HG02885 (cell line): ENCODE data around the gene KCNIP4.

Source experiments
- ATAC-seq: cut with Tn5 transposase; IDR thresholded peaks from one replicate; pipeline ENCODE4 v1.9.1; 2021; ENCODE audit warnings: mild to moderate bottlenecking; ENCODE audit not compliant: unreplicated experiment, poor library complexity

KCNIP4 gene

GRCh38 chr4:21710179-21710835, 238.3 kb downstream of the KCNIP4 start:
- no peak for ATAC-seq

DNA sequence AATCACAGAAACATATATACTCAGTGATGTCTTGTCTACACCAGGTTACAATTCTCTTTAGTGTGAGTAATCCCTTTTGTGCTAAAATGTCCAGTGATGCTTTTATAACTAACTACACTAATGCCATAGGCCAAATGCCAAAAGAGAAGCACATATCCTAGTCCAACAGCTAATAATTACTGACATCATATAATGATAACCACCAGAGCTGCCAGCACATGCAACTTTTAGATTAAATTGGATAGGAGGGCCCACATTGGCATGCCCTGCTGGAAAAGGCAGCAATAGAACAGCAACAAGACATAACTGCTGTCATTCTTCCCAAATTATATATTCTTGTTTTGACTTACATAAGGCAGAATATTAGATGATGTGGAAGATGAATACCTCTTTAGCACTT, 238.8 kb downstream of the KCNIP4 start:
- ATAC-seq, result no peak

DNA sequence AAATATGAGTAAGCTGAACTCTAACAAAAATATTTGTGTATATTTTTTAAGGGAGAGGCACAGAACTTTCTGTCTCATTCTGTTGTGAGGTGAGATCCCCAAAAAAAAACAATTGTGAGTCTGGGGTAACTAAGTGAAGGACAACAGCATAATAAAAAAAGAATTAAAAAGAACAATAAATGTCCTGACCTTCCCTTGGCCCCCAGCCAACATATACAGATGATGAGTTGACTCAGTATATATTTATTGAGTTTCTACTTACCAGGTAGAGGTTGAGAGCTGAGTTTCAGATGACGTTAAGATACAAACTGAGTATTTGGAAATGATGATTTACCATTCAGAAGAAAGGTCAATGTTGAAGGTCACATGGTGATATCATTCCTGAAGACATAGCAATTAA, 239.5 kb downstream of the KCNIP4 start:
- no peak for ATAC-seq

DNA sequence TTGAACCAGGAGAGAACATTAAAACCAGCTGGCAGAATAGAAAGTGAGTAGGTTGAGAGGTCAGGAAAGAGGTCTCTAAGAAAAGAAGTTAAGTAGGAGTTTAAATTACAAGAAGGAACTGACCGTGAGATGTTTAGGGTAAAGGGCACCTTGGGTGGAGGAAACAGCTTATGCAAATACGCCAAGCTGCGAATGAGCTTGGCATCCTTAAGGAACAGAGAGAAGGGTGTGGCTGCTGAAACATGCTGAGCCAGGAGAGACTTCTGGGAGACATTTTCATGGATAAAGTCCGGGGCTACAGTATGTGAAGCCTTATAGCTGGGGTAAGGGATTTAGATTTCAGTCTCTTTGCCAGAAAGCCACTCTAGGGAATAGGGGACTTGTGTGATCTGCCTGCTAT, 249.1 kb downstream of the KCNIP4 start:
- ATAC-seq, result no peak

DNA sequence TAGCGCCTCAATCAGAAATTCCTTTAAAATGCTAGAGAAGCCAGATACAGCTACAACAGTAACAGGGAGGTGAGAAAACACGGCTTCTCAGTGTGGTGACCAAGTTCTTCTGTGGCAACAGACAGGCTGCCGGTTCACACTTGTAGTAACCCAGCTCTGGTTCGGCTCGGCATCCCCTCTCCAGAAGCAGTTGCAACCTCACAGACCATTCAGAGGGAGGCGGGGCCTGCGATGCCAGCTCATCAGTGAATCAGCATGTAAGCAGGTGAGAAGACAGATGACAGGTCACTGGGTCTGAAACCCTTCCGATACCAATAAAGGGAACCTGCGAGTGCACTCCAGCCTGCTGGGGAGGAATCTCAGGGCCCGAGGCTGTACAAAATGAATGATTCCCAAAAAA, 251.0 kb downstream of the KCNIP4 start:
- ATAC-seq, result no peak

GRCh38 chr4:21695141-21695540, 253.4 kb downstream of the KCNIP4 start:
- ATAC-seq, result no peak

- no peak for ATAC-seq
These were observed 256.3 kb downstream of the KCNIP4 start for GRCh38 chr4:21692241-21692640.

- ATAC-seq, result no peak
These were observed 259.8 kb downstream of the KCNIP4 start for GRCh38 chr4:21688596-21689265.

DNA sequence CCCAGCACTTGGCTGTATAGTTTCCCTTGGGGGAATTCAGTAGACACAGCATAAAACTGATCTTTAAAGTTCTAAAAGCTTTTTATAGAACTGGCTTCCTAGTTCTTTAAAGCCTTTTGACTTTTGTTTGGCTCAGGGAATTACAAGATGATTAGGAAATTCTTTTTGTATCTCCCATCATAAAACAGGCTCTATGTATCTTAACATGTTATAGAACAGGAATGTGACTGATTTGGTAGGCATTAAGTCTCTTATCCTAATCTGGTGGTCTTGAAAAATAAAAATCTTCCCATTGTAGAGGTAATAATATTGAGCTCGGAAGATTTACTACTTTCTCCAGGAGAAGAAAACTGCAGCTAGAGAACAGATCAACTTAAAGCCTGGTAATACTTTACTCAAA, 262.7 kb downstream of the KCNIP4 start:
- no peak for ATAC-seq

GRCh38 chr4:21680326-21680898, 268.2 kb downstream of the KCNIP4 start:
- ATAC-seq, result no peak

DNA sequence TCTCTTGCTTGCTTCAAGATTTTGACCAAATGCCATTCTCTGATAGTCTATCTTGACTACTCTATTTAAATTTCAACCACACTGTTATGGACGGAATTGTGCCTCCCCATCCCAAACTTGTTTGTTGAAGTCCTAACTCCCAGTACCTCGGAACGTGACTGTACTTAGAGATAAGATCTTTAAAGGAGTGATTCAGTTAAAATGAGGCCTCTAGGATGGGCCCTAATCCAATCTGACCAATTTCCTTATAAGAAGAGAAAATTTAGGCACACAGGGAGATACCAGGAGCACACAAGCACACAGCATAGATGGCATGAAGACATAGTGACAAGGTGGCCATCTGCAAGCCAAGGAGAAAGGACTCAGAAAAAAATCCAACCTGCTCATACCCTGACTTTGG, 269.9 kb downstream of the KCNIP4 start:
- ATAC-seq, result no peak

DNA sequence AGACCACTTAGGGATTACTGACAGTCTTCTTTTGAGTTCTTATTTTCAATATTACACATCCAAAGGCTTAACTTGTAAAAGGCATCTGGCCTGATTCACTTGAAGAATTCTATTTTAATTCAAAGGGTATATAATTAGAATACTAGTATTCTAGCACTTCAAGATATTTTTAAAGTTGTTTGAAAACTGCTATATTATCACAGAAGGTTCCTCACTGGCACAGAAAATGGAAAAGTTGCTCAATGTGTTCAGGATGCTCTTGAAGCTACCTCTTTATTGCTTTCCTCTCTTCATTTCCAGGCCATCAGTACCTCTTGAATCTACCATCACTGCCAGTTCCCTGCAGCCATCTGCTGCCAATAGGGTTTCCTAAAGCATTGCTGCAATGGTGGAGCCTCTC, 271.4 kb downstream of the KCNIP4 start:
- ATAC-seq, result no peak

GRCh38 chr4:21664355-21664754, 284.2 kb downstream of the KCNIP4 start:
- no peak for ATAC-seq

- no peak for ATAC-seq
These were observed 291.7 kb downstream of the KCNIP4 start for GRCh38 chr4:21656832-21657231.

GRCh38 chr4:21655031-21655430, 293.5 kb downstream of the KCNIP4 start:
- ATAC-seq, result no peak

DNA sequence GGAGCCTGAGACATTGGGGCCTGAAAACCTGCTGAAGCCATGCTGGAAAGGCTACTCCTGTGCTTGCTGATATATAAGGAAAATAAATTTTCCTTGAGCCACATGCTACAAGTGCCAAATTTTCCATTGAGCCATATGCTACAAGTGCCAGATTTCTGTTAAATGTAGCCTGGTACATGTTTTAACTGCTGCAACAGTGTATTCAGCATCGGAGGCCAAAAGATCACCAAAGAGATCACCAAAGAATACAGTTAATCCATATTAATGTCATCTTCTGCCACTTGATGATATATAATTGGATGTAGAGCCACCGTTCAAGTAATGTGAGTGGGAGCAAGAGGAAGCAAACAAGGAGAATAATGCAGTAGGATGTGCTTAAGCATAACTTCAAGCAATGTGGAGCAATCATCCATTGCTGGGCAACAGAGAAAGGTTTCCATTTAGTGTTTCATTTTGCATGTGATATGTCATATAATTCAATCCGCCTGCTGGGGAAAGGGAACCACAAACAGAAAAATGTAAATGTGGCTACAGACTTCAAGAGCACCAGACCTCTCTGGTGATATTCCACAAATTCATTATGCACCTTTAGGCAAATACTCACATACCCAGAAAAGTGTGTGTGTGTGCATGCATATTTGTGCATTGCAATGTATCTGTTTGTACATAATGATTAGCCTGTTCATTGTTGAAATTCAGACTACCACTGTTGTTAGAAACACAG, 295.9 kb downstream of the KCNIP4 start:
- no peak for ATAC-seq

- ATAC-seq, result no peak
These were observed 299.0 kb downstream of the KCNIP4 start for GRCh38 chr4:21649391-21650090.

- ATAC-seq, result no peak
These were observed 302.8 kb downstream of the KCNIP4 start for GRCh38 chr4:21645776-21646175.

DNA sequence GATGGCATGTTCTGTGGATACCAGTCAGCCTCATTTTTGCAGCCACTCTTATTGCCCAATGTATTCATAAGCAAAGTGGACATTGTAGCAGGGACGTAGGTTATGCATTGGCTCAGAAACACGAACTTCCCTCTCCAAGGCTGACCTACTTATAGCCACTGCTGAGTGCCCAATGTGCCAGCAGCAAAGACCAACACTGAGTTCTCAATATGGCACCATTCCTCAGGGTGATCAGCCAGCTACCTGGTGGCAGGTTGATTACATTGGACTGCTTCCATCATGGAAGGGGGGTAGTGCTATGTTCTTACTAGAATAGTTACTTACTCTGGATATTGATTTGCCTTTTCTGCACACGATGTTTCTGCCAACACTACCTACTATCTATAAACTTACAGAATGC, 306.9 kb downstream of the KCNIP4 start:
- ATAC-seq, result no peak

GRCh38 chr4:21638171-21638725, 310.3 kb downstream of the KCNIP4 start:
- no peak for ATAC-seq
